ENCODE results near the gene RPL27A.

Gene RPL27A

GRCh38 chr11:8676458-8676857 is 6.1 kb upstream of the RPL27A start:
- no peak for DNase-seq

DNA sequence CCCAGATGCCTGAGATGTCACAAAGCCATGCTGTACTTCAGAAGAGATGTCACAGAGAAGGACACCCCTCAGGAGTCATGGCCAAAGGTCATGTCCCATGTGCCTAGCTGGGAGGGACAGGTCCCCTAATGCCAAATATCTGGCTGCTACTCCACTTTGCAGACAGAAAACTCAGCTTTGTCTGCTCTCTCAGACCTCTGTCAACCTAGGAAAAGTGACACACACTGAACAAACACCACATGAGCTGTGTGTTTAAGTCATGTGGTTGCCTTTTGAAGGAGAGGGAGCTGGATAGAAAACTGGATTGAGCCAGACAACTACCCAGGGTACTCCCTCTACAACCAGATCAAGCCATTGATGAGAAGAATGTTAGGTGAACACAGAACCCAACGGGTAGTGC is 3.6 kb upstream of the RPL27A start:
- DNase-seq, result no peak

- no peak for DNase-seq
Observed at GRCh38 chr11:8681837-8682302, 722 bp upstream of the RPL27A start.

- DNase-seq, result no peak
Observed at GRCh38 chr11:8683115-8683807, 669 bp downstream of the RPL27A start.

DNA sequence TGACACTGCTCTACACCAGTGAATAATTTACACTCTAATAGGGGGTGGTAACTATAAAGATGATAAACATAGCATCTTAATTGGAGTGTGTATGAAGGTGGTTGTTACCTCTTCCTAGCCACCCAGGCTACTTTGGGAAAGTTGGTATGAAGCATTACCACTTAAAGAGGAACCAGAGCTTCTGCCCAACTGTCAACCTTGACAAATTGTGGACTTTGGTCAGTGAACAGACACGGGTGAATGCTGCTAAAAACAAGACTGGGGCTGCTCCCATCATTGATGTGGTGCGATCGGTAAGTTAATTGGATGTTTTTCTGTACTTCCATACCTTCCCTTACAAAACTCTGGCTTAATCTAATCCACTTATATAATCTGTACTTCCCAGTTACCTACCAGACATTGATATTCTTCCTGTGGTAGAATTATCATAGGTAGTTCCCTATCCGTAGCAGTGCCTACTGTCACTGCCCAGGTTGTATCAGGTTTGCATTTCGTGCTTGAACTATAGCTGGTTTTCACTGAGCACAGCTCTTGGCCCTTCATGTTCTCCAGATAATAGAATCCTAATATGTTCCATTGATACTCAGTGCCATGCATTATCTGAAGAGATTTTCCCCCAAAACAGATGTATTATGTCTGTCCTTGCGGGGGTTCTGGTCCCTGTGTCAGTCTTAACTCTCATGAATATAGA is 2.2 kb downstream of the RPL27A start:
- no peak for DNase-seq

- DNase-seq, result no peak
Observed at GRCh38 chr11:8685306-8685705, 2.7 kb downstream of the RPL27A start.

- no peak for DNase-seq
Observed at GRCh38 chr11:8685820-8686219, 3.2 kb downstream of the RPL27A start.

DNA sequence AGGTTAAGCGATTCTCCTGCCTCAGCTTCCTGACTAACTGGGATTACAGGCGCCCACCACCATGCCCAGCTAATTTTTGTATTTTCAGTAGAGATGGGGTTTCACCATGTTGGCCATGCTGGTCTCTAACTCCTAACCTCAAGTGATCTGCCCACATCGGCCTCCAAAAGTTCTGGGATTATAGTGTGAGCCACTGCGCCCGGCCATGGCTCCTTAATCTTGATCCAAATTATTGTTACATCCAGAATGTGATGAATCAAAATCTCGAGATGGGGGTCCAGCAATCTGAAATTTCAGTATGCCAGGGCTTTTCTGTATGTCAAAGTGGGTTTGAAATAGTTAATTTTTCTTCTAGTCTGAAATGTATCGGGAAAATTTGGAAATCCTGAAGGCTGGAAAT is 3.7 kb downstream of the RPL27A start:
- no peak for DNase-seq

DNA sequence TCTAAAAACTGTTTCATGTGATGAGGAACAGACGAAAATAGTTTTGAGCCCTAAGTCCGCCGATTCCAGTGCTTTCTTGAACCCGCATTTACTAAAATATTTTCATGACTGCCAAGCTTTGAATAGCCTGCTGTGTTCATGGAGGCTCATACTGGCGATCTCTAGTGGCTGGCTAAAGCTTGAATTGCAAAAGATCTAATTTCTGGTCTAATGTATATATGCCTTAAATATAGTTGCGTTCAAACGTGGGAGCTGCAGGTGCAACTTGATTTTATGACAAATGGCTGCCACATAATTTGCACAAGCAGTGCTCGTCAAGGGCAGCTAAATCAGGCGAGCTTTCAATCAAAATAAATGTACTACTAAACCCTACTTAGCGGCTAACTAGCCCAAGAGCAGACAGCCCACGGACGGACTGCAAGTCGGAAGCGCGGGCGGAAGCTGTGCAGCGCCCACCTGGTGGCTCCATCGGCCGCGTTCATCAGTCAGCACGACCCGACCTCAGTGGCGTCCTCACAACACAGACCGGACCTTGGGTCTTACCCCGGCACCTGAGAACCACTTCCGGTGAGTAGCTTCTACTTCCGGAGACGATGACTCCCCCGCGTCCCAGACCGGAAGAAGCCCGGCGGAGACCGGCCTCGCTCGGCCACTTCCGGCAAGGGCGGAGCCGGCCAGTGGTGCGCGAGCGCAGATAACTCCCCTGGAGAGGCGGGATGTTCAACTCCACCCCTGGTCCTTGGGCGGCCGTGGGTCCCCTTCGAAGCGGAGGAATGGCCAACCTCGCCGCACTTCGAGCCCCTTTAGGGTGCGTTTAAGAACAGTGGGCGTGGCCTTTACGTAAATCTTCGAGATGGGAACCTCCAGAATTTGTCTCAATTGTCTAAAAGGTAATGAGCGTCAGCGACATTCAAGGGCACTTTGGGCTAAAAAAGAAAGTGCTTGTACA is 6.1 kb downstream of the RPL27A start:
- DNase-seq, result peak; percentile 98

DNA sequence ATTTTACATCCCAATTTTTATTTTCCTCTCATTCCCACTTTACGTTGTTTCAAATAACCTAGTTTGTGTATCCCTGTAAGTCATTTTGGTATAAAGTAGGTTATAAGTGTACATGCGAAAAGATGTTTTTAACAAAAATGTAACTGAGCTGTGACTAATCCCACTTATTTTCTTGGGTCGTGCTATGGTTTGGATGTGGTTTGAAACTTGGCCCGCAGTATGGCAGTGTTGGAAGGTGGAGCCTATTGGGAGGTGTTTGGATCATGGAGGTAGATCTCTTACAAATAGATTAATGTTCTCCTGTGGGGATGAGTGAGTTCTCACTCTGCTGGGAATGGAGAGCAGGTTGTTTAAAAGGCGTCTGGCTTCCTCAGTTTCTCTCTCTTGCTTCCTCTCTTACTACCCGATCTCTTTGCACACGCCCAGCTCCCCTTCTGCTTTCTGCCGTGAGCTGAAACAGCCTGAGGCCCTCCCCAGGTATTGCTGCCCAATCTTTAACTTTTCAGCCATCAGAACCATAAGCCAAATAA is 7.2 kb downstream of the RPL27A start:
- DNase-seq, result no peak

GRCh38 chr11:8690374-8691342 is 8.1 kb downstream of the RPL27A start:
- DNase-seq, result no peak

- no peak for DNase-seq
Observed at GRCh38 chr11:8691601-8692000, 9.0 kb downstream of the RPL27A start.

DNA sequence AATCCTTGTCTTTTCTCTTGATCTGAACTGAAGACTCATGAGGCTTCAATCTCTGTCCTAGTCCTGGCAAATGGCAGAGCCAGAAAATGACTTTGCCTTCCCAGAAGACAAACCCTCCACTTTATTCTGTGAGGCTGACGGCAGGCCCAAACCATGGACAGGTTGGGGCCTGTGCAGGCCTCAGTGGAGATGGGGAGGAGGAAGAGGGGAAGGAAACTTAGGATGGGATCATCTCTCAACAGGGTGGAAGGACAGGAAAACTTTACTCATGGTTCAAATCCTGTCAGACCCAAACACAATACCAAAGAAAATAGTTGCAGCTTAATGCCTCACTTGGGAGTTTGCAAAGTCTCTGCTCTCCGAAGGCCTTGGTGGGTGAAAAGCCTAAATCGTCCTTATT is 9.8 kb downstream of the RPL27A start:
- no peak for DNase-seq

- no peak for DNase-seq
Observed at GRCh38 chr11:8693010-8693551, 10.5 kb downstream of the RPL27A start.

GRCh38 chr11:8693555-8693954 is 11.0 kb downstream of the RPL27A start:
- no peak for DNase-seq

- no peak for DNase-seq
Observed at GRCh38 chr11:8694137-8694536, 11.5 kb downstream of the RPL27A start.

DNA sequence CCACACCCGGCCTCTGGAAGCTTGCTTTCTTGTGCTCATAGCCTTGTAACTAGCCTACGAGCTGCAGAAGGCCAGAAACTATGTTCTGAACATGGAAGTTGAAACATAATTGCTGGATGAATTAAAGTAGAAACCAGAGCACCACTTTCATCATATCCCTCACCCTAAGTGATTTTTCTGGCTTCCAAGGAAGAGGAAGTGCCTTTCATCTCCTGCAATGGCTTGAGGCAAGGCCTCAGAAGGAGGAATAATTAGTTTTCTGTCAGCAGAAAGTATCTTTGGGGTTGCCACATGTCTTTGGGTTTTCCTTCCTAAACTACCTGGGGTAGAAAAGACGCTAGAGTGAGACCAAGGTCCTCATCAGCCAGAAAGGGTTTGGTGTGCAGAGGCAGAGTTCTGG is 14.5 kb downstream of the RPL27A start:
- DNase-seq, result no peak

DNA sequence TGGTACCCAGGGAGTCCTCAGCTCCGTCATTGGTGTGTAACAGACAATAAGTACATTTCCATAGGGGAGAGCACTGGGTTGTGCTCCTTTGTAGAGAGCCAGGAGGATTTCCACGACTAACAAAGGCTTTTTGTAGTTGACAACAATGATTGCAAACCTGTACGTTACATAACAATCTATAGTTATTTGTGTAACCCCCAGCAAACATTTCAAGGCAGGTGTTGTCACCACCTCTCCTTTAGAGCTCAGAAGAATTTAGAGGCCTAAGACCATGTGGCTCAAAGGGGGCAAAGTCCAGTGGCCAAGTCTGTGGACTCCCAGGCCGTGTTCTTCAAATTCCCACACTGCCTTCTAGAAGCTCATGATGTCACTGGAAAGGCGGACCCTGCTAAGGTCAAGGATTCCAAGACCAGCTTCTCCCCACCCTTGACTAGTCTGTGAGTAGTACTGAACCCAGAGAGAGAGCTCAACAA is 15.8 kb downstream of the RPL27A start:
- no peak for DNase-seq

DNA sequence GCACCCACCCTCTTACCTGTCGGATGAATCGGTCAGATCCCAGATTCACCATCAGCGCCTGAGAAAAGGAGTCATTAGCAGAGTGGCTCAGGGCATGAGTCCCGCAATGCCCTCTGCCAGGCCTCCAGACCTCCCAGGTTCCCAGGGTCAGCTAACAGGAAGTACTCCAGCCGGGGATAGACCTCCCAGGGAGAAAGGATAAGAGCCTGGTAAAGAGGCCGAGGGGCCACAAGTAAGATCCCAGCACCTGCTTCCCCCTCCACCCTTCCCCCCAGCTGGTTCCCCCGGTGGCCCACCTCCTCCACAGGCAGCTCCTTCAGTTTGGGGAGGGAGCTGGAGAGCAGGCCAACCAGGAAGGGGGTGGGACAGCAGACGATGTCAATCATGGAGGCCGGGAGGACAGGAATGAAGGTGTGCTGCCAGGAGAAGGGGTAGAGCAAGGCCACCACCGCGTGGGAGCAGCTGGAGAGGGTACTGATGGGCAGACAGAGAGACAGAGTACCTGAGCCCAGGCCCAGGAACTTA is 16.4 kb downstream of the RPL27A start:
- DNase-seq, result no peak

DNA sequence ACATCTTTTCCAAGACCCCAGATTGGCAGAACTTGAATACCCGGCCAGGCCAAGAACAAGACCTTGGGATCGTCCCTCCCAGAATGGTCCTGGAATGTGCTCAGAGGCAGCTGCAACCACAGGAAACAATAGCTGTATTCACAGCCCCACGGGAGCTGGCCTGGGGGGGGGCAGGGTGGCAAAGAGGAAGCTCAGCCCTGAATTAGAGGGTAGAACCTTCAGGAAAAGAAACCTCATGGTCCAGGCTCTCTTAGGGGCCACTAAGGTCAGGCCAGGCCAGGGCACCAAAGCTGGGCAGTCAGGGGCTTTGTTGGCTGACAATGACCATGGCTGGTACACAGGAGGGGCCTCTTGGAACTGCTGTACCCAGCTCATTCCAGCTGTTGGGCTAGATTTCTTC is 17.3 kb downstream of the RPL27A start:
- DNase-seq, result no peak

GRCh38 chr11:8701891-8702597 is 19.5 kb downstream of the RPL27A start:
- no peak for DNase-seq
